Coronary artery (tissue), 2 donors: ENCODE results near the gene MYBBP1A.
A peak's percentile ranks its signal among the peaks of the same experiment; 100 is the strongest.

ENCODE experiments used
- DNase-seq: peaks from one replicate; pipeline ENCODE4 v3.0.0-alpha.2; 2017; ENCODE audit warnings: low spot score
- H3K27ac ChIP-seq, 2 donors: fragments of 200-600 bp; sonication (generic); one replicate each; pipeline ENCODE4 v1.5.1; 2016 to 2019
- H3K4me3 ChIP-seq: fragments of 200-600 bp; sonication (generic); 2 replicates; pipeline ENCODE4 v1.5.1; 2016; ENCODE audit warnings: mild to moderate bottlenecking, moderate library complexity
- CTCF ChIP-seq: fragments of 200-600 bp; sonication (generic); IDR thresholded peaks from one replicate; pipeline ENCODE4 v1.5.1; 2019; ENCODE audit warnings: antibody characterized with exemption

MYBBP1A gene

GRCh38 chr17:4503283-4504025 is 51.7 kb downstream of the MYBBP1A start:
- Histone ChIP-seq H3K27ac (peak overlapping the region in 1 of 2 donors; percentile 15), H3K4me3 (no peak overlapping the region)
- TF ChIP-seq CTCF = no peak
- DNase-seq = no peak

- TF ChIP-seq CTCF = no peak
- H3K4me3 ChIP-seq = no peak overlapping the region
- no peak for DNase-seq
- H3K27ac ChIP-seq = no peak overlapping the region
These were observed 52.6 kb downstream of the MYBBP1A start for GRCh38 chr17:4502466-4503154.

DNA sequence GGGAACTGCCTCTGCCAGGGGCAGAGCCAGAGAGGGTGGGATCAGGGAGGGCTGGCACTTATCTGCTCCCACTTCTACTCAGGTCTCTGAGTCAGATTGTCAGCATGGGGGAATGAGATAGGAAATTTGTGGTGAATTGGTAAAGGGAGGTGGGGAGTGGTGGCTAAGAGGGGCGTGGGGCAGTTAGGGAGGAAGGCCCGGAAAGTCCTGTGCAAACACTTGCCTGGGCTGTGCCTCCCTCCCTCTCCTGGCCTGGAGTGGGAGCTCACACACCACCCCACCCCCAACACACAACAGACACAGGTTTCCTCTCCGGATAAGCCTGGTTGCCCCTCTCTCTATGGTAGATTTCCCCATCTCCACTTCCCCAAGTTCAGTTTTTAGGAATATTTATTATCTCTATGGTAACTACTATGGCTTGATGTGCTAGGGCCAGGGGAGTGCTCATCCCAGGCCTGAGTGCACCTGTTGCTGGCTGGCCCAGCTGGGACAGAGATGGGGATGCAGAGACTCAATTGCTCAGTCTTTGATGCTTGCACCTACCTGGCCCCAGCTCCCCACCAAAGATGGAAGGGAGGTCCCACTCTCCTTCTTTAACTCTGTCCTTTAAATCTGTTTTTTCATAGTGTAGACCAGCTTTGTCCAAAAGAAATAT is 53.8 kb downstream of the MYBBP1A start:
- DNase-seq = no peak
- H3K4me3 ChIP-seq = no peak overlapping the region
- H3K27ac ChIP-seq = peak overlapping the region in 1 of 2 donors; percentile 86
- TF ChIP-seq CTCF = no peak

- H3K27ac ChIP-seq = peak overlapping the region in 1 of 2 donors; percentile 86
- no peak for TF ChIP-seq CTCF
- H3K4me3 ChIP-seq = peak overlapping the region; percentile 69
- DNase-seq = no peak
These were observed 55.0 kb downstream of the MYBBP1A start for GRCh38 chr17:4500191-4500571.

DNA sequence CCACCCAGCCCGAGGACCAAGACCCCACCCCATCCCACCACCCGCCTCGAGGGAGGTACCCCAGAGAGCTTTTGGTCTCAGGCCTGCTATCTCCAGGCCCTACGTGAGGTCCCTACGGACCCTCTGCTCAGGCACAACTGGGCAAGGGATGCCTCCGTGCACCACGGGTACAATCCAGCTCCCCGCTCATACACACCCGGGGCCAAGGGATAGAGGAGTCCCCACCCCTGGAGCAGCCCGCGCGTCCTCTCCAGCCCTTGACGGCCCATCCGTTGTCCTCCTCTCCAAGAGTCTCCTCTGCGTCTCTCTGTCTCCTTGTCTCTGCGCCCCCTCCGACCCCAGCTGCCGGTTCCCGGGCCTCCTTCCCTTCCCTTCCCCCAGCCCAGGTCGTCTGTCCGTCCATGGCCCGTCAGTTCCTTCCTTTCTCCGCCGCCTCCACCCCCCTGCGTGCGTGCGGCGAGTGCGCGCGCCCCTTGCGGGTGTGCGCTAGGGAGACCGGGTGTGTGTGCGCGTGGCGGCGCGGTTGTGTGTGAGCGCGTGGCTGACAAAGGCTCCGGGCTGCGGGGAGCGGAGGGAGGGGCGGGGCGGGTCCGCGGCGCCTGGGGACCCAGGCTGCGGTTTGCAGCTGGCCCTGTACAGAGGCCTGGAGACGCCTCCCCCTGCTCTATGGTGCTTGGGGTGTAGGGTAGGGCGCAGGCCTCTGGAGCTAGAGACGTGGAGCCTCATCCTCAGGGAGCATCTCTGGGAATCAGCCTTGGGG is 55.6 kb downstream of the MYBBP1A start:
- peak overlapping the region; percentile 69 for H3K4me3 ChIP-seq
- DNase-seq = no peak
- no peak for TF ChIP-seq CTCF
- peak overlapping the region in 1 of 2 donors; percentile 86 for H3K27ac ChIP-seq

- peak within 1 kb of the TSS; percentile 69 for H3K4me3 ChIP-seq
- DNase-seq = no peak
- H3K27ac ChIP-seq = peak within 1 kb of the TSS; percentile 44 to 86
- TF ChIP-seq CTCF = no peak
These were observed 56.5 kb downstream of the MYBBP1A start, which contains the start of gene SPNS2 for GRCh38 chr17:4498461-4499397. SPNS2 (plus strand) TSS chr17:4498881; CDS start chr17:4499048, 167 bp downstream.
